Smooth muscle cell (in vitro differentiated cells): ENCODE data around the gene DUSP10. TPM values are rescaled to one million over a fixed set of nuclear protein-coding genes. Genes with fewer than 3 reads are reported as not detected.

Source experiments
- DNase-seq: peaks from one replicate; lab custom pipeline; 2025; ENCODE audit not compliant: unreplicated experiment; lab: John Stamatoyannopoulos, UW
- H2AFZ ChIP-seq: fragments of 200-600 bp; sonication (generic); 2 replicates; pipeline ENCODE4 v1.6.0; 2016; ENCODE audit warnings: antibody characterized with exemption, low read depth, mild to moderate bottlenecking
- H3F3A ChIP-seq: fragments of 200-600 bp; sonication (generic); 2 replicates; pipeline ENCODE4 v1.6.0; 2017; ENCODE audit warnings: antibody characterized with exemption, low read depth
- H3K27ac ChIP-seq: fragments of 200-600 bp; sonication (generic); 2 replicates; pipeline ENCODE4 v1.5.1; 2016; ENCODE audit warnings: low read depth, mild to moderate bottlenecking
- H3K27me3 ChIP-seq: fragments of 200-600 bp; sonication (generic); 2 replicates; pipeline ENCODE4 v1.6.1; 2016; ENCODE audit warnings: low read depth, mild to moderate bottlenecking
- H3K36me3 ChIP-seq: fragments of 200-600 bp; sonication (generic); 2 replicates; pipeline ENCODE4 v1.5.1; 2016; ENCODE audit warnings: low read depth
- H3K4me1 ChIP-seq: fragments of 200-600 bp; sonication (generic); 2 replicates; pipeline ENCODE4 v1.5.1; 2016; ENCODE audit warnings: low read depth
- H3K4me2 ChIP-seq: fragments of 200-600 bp; sonication (generic); 2 replicates; pipeline ENCODE4 v1.6.0; 2016; ENCODE audit warnings: mild to moderate bottlenecking
- H3K4me3 ChIP-seq: fragments of 200-600 bp; sonication (generic); 2 replicates; pipeline ENCODE4 v1.5.1; 2016; ENCODE audit warnings: mild to moderate bottlenecking
- H3K79me2 ChIP-seq: fragments of 200-600 bp; sonication (generic); 2 replicates; pipeline ENCODE4 v1.6.0; 2016; ENCODE audit warnings: low read depth, mild to moderate bottlenecking
- H3K9ac ChIP-seq: fragments of 200-600 bp; sonication (generic); 2 replicates; pipeline ENCODE4 v1.6.0; 2016; ENCODE audit warnings: low read depth
- H3K9me3 ChIP-seq: fragments of 200-600 bp; sonication (generic); replicated peaks from 2 replicates; pipeline ENCODE4 v1.5.1; 2016; ENCODE audit warnings: low read depth
- H4K20me1 ChIP-seq: fragments of 200-600 bp; sonication (generic); 2 replicates; pipeline ENCODE4 v1.6.0; 2016; ENCODE audit warnings: low read depth
- WGBS: methylation state at CpG from one replicate; pipeline ENCODE4 v1.1.7; 2016; ENCODE audit warnings: low lambda C conversion rate; 5-methylcytosine and 5-hydroxymethylcytosine counted together
- polyA plus RNA-seq: library from polyadenylated mRNA; unstranded; fragments of >200 nt; fragmentation: Nextera tagmentation; extraction: Ambion mirVana; gene quantifications from 2 replicates; pipeline ENCODE4 v1.2.1, GENCODE V29; 2016
- total RNA-seq: library from RNA; depleted of rRNA; stranded (reverse); fragments of >200 nt; gene quantifications from 2 replicates; pipeline ENCODE4 v1.2.3, GENCODE V29; 2014
- TF ChIP-seq, protein P1 (sequence below): fragments of 200-600 bp; sonication (generic); IDR thresholded peaks from 2 replicates; pipeline ENCODE4 v1.5.1; 2017; ENCODE audit warnings: borderline replicate concordance, mild to moderate bottlenecking, antibody characterized with exemption; ENCODE audit not compliant: insufficient read depth, poor library complexity, severe bottlenecking

Gene DUSP10
- total and polyA plus RNA-seq, 2 experiments from 2014 or later = 49.7 to 104 TPM

GRCh38 chr1:221766210-221766609 lies 24.3 kb upstream of the DUSP10 start:
- no peak overlapping the region for H3K4me3 ChIP-seq
- H4K20me1 ChIP-seq = no peaks in the 10 kb centered on the region
- H3K27me3 ChIP-seq = no peaks in the 10 kb centered on the region
- no peaks in the 10 kb centered on the region for H3K79me2 ChIP-seq
- H3K4me2 ChIP-seq = no peak overlapping the region
- no peaks in the 10 kb centered on the region for H3K36me3 ChIP-seq
- no peak overlapping the region for H2AFZ ChIP-seq
- no peaks in the 10 kb centered on the region for H3K9me3 ChIP-seq
- no peaks in the 10 kb centered on the region for H3F3A ChIP-seq
- no peak overlapping the region for H3K9ac ChIP-seq
- no peak overlapping the region for H3K27ac ChIP-seq
- 15% methylated on average over 1 of the region's 1 CpG for WGBS
- DNase-seq = no peak
- H3K4me1 ChIP-seq = no peaks in the 10 kb centered on the region
- TF ChIP-seq, protein P1, sequence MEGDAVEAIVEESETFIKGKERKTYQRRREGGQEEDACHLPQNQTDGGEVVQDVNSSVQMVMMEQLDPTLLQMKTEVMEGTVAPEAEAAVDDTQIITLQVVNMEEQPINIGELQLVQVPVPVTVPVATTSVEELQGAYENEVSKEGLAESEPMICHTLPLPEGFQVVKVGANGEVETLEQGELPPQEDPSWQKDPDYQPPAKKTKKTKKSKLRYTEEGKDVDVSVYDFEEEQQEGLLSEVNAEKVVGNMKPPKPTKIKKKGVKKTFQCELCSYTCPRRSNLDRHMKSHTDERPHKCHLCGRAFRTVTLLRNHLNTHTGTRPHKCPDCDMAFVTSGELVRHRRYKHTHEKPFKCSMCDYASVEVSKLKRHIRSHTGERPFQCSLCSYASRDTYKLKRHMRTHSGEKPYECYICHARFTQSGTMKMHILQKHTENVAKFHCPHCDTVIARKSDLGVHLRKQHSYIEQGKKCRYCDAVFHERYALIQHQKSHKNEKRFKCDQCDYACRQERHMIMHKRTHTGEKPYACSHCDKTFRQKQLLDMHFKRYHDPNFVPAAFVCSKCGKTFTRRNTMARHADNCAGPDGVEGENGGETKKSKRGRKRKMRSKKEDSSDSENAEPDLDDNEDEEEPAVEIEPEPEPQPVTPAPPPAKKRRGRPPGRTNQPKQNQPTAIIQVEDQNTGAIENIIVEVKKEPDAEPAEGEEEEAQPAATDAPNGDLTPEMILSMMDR = no peak

DNA sequence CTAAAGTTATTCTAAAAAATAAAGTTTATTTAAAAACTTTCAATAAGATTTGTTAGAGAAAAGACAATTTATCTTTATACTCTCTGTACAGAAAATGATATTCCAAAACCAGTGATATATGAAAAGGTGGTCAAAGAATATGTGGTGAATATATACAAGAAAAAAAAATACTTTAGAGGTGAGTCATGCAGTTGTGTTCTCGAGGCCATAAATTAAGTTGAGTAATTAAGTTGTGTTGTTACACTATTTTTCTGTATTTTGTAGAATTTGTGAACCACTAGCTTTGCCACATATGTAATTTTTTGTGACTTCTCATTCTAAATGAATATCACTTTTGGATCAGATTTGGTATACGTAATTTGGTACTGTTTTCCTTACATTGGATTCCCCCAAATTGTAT lies 23.6 kb upstream of the DUSP10 start:
- Histone ChIP-seq H3K4me3 (no peak overlapping the region), H3K9me3 (no peaks in the 10 kb centered on the region), H3K27ac (no peak overlapping the region), H3K36me3 (no peaks in the 10 kb centered on the region), H4K20me1 (no peaks in the 10 kb centered on the region), H3K9ac (no peak overlapping the region), H3K79me2 (no peaks in the 10 kb centered on the region), H3K4me2 (no peak overlapping the region), H2AFZ (no peak overlapping the region), H3K27me3 (no peaks in the 10 kb centered on the region), H3F3A (no peaks in the 10 kb centered on the region), H3K4me1 (no peaks in the 10 kb centered on the region)
- DNase-seq = no peak
- WGBS = 17% methylated on average over 2 of the region's 2 CpGs
- TF ChIP-seq, protein P1 = no peak

DNA sequence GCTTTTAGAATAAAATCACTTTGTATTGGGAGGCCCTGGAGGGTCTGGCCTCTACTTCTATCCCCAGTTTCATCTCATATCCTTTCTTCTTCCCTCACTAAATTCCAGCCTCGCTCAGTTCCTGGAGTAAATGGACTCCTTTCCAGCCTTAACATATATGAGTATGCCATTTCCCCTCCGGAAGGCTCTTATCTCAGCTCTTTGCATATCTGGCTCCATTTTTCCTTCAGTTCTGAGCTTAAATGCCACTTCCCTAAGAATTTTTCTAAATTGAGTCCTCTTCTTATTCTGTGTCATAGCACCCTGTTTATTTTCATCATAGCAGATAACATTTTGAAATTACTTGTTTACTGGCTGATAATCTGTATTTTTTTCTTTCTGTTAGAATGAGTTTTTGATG lies 20.2 kb upstream of the DUSP10 start:
- peak overlapping the region; percentile 10 for H2AFZ ChIP-seq
- TF ChIP-seq, protein P1 = no peak
- no peak overlapping the region for H3K4me2 ChIP-seq
- no peaks in the 10 kb centered on the region for H3K4me1 ChIP-seq
- no peaks in the 10 kb centered on the region for H4K20me1 ChIP-seq
- no peaks in the 10 kb centered on the region for H3K9me3 ChIP-seq
- WGBS = 23% methylated on average over 2 of the region's 2 CpGs
- no peak overlapping the region for H3K4me3 ChIP-seq
- no peak for DNase-seq
- no peaks in the 10 kb centered on the region for H3K27me3 ChIP-seq
- no peaks in the 10 kb centered on the region for H3K36me3 ChIP-seq
- no peaks in the 10 kb centered on the region for H3F3A ChIP-seq
- no peak overlapping the region for H3K9ac ChIP-seq
- H3K79me2 ChIP-seq = no peaks in the 10 kb centered on the region
- no peak overlapping the region for H3K27ac ChIP-seq

GRCh38 chr1:221761354-221762002 lies 19.6 kb upstream of the DUSP10 start:
- DNase-seq = no peak
- Histone ChIP-seq H4K20me1 (no peaks in the 10 kb centered on the region), H3K79me2 (no peaks in the 10 kb centered on the region), H3K36me3 (no peaks in the 10 kb centered on the region), H3K9me3 (no peaks in the 10 kb centered on the region), H2AFZ (no peak overlapping the region), H3K27ac (no peak overlapping the region), H3K4me1 (no peaks in the 10 kb centered on the region), H3K4me2 (no peak overlapping the region), H3F3A (no peaks in the 10 kb centered on the region), H3K4me3 (no peak overlapping the region), H3K9ac (no peak overlapping the region), H3K27me3 (no peaks in the 10 kb centered on the region)
- TF ChIP-seq, protein P1 = no peak
- 91% methylated on average over 4 of the region's 4 CpGs for WGBS
